ENCODE measurements around the gene SPATA25. TPM values are rescaled to one million over a fixed set of nuclear protein-coding genes. Genes with fewer than 3 reads are reported as not detected.
A peak's percentile ranks its signal among the peaks of the same experiment; 100 is the strongest.

The SPATA25 gene
- total RNA-seq, 1 donor from 2014 or later, result 4.0 TPM

GRCh38 chr20:45867136-45867818 lies 20.1 kb downstream of the SPATA25 start:
- no peak for DNase-seq (ENCODE audit: low spot score)

- DNase-seq (ENCODE audit: low spot score), result no peak
Measured at GRCh38 chr20:45866454-45866853, 21.0 kb downstream of the SPATA25 start.

DNA sequence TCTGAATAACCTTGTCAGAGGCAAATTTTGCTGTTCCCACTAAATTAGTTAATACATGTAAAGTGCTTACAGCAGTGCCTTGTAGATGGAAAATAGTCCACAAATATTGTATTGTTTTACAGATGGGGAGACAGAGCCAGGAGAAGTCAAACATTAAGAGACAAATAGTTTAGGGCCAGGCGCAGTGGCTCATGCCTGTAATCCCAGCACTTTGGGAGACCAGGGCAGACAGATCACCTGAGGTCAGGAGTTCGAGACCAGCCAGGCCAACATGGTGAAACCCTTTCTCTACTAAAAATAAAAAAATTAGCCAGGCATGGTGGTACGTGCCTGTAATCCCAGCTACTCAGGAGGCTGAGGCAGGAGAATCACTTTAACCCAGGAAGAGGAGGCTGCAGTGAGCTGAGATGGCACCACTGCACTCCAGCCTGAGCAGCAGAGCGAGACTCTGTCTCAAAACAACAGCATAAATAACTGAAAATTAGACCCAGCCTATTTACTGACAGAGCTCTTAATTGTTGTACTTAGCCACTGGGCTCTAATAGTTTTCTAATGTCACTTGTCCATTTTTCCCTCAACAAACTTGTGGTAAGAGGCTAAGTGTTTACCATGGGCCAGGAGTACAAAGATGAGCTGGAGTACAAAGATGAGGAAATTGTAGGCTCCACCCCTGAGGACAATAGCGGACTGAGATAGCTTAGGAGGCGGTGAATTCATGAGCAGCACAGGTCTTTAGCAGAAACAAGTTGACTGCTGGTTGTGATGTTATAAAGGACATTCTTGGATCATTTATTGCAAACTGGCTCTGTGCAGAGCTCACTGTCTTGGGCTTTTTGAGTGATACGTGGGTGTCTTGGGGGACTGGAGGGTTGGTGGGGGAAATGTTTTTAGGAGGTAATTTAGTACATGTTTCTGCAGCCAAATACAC lies 23.6 kb downstream of the SPATA25 start:
- no peak for DNase-seq (ENCODE audit: low spot score)

GRCh38 chr20:45861221-45862075 lies 26.0 kb downstream of the SPATA25 start:
- no peak for DNase-seq (ENCODE audit: low spot score)

- DNase-seq (ENCODE audit: low spot score), result no peak
Measured at GRCh38 chr20:45860560-45861220, 26.7 kb downstream of the SPATA25 start.

DNA sequence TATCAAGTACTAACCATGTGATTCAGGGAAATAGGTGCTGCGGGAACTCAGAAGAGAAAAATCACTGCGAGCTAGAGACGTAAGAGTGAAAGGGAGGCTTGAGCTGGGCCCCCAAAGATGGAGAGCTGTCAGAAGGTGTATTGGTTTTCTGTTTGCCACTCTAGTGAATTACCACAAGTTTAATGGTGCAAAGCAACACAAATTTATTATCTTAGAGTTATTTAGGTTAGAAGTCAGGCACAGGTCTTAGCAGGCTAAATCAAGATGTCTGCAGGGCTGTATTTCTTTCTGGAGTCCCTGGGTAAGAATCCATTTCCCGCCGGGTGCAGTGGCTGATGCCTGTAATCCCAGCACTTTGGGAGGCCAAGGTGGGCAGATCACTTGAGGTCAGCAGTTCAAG lies 27.5 kb downstream of the SPATA25 start:
- no peak for DNase-seq (ENCODE audit: low spot score)

- DNase-seq (ENCODE audit: low spot score), result no peak
Measured at GRCh38 chr20:45857882-45858216, 29.6 kb downstream of the SPATA25 start.

GRCh38 chr20:45857114-45857881 lies 30.1 kb downstream of the SPATA25 start, which contains the start of the genes ACOT8 and ZSWIM3:
Gene ACOT8 (minus strand): TSS chr20:45857392. CDS start chr20:45857315, 77 bp downstream.
Gene ZSWIM3 (plus strand): TSS chr20:45857614. CDS start chr20:45857826, 212 bp downstream.
- peak; percentile 93 for DNase-seq (ENCODE audit: low spot score)

DNA sequence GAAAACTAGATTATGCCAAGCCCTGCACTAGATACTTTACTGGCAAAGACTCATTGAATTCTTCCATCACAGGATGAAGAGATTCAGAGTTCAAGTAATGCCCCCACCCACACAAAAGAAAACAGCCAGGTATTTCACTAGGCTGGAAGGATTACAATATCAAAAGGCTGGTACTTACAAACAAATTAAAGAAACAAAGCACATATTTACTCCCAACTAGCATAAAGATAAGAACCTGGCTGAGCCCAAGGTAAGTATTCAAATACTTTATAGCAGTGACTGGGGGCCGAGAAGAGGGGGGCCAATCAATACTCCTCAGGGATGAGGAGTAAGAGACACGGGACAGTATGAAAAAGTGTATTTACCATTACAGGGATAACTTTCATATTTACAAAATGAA lies 33.9 kb downstream of the SPATA25 start:
- no peak for DNase-seq (ENCODE audit: low spot score)

DNA sequence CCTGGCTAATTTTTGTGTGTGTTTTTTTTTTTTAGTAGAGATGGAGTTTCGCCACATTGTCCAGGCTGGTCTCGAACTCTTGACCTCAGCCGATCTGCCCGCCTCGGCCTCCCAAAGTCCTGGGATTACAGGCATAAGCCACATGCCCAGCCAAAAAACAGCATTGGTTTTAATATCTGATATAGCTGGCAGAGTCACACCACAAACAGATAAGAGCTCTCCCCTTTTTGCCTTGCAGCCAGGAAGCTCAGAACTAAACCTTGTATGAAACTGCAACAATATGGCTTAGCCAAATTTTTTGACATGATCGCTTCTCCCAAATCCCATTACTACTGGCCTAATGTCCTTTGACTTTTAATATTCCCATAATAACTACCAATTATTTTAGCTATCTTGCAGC lies 35.1 kb downstream of the SPATA25 start:
- DNase-seq (ENCODE audit: low spot score), result no peak

- no peak for DNase-seq (ENCODE audit: low spot score)
Measured at GRCh38 chr20:45851501-45851900, 35.9 kb downstream of the SPATA25 start.

DNA sequence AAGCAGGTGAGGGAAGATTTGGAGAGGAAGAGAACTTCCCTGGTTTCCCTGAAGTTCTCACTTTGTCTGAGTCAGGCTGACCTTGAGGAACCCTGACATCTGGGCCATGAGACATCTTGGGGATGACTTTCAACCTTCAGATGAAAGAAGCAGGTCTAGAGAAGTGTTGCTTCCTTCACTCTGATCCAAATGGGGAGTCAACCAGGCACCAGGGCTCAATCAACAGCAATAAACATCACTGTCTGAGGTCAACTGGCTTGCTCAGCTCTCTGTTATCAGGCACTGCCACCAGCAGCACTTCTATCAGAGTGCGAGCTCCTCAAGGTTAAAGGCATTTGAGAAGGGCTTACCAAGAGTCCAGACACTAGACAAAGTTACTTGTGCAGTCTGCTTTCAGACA lies 36.5 kb downstream of the SPATA25 start:
- no peak for DNase-seq (ENCODE audit: low spot score)

DNA sequence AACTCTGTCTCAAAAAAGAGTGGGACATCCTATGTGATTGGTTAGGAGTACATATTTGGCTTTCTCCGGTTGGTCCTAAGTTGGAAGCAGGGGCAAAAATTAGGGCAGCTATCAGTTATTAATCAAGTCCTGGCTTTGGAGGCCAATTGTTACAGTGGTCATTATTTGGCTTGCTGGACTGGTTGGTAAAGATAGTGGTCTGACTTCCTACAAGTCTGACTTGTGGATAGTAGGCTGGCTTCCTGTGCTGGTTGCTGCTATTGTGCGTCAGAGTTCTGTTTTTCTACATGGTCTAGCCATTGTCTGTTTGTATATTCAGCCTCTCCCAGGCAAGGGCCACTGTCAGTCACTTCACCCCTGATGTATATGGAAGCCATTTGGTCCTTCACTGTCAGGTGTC lies 37.2 kb downstream of the SPATA25 start:
- no peak for DNase-seq (ENCODE audit: low spot score)

DNA sequence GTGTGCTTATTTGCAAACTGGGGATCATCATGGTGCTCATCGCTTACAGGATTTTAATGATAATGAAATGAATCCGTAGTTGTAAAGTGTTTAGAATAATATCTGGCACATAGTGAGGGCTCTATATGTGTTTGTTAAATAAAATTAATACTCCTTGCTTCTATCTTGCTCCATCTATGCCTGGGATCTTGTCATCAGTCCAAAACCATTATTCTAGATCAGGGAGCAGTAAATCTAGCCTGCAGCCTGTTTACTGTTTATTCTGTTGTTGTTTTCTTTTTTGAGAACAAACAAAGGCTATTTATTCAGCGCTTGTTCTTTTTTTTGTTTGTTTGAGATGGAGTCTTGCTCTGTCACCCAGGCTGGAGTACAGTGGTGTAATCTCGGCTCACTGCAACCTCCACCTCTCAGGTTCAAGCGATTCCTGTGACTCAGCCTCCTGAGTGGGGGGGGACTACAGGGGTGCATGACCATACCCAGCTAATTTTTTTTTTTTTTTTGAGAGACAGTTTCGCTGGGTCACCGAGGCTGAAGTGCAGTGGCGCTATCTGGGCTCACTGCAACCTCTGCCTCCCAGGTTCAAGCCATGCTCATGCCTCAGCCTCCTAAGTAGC lies 38.3 kb downstream of the SPATA25 start:
- DNase-seq (ENCODE audit: low spot score), result no peak

DNA sequence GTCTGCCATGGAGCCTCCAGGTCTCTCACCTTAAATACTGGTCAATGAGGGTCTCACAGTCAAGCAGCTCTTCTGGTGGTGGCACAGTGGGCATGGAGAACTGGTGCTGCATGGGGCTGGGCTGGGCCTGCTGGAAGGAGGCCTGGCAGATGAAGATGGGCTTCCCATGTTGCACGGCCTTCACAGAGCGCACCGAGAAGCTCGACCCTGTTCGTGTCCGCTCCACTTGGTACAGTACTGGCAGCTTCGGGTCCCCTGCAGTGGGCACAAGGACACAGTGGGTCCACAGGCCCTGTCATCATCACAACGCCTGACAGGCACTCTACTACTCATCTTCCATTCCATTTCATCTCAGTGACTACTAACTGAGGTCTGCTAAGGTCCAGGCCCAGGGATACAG lies 39.0 kb downstream of the SPATA25 start:
- DNase-seq (ENCODE audit: low spot score), result no peak

DNA sequence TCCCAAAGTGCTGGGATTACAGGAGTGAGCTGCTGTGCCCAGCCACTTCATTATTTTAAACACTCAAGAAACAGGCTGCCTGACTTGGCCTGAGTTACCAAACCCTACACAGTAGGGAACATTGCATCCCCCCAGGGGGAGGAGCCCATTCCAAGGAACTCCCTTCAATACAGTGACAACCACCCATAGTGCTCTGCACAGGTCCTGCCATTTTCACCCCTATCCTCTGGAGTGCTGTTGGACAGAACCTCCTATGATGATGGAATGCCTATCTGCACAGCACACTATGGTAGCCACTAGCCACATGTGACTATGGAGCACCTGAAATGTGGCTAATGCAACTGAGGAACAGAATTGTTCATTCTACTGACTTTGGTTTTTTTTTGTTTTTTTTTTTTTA lies 42.0 kb downstream of the SPATA25 start:
- no peak for DNase-seq (ENCODE audit: low spot score)

GRCh38 chr20:45843506-45843905 lies 43.9 kb downstream of the SPATA25 start:
- no peak for DNase-seq (ENCODE audit: low spot score)

GRCh38 chr20:45842169-45842812 lies 45.1 kb downstream of the SPATA25 start:
- no peak for DNase-seq (ENCODE audit: low spot score)
